ENCODE data around the gene PSMB1.
"Not testable (repeated sequence)": the region's sequence is repeated elsewhere in the genome, so short reads cannot be mapped to it uniquely, and the experiment has no call there.

The PSMB1 gene

GRCh38 chr6:170535004-170535403 lies 18.1 kb downstream of the PSMB1 start:
- DNase-seq (ENCODE audit: low read depth): no peak

- no peak for DNase-seq (ENCODE audit: low read depth)
Measured at GRCh38 chr6:170533792-170534191, 19.3 kb downstream of the PSMB1 start.

DNA sequence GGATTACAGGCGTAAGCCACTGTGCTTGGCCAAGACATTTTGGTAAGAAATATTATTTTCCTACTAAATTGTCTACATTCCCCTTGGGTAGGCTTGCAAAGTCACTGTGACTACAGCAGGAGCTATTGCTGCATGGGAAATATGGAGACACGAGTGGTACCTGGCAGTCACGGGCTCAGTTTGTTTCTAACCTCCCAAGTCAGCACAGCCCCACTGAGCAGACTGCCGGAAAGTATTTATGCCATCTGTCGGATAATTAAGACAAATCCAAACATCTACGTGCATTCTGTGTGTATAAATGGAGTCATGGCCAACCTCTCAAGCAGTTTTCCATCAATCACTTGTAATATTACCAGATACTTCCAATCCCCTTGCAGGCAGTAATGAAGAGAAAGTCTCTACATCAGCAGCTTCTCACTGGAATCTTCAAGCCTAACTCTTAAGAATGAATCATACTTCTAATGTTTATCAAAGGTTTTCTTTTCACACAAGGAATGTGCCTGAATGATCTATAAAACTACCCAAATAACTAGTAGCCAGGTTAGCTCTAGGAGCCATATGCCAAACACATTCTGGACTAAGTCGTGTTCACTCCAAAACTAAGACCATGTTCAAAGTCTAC lies 20.1 kb downstream of the PSMB1 start:
- DNase-seq (ENCODE audit: low read depth): no peak

DNA sequence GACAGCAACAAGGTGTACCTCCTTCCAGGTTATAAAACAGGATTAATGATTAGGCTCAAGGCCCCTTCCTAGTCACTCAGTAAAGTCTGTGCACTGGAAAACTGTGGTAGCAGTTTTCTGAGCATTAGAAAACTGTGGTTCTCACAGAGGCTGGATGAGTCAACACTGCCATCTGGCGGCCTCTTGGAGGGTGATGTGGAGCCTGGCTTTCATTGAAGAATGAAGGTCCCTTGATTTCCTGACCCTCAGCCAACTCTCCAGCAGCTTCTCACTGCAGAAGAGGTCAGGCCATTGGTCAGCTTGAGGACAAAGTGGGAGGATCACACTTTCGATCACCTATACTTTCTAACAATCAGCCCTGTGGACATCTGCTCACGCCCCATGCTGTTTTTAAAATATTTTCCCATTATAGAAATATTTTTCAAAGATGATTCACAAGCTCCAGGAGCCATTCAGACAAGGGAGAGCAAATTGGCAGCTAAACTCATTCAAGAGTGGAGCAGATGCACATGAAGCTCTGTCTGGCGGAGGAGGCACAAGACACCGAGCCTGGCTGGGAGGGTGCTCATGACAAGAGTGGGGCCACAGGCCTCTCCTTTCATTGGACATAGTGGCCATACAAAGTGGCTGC lies 23.2 kb downstream of the PSMB1 start:
- no peak for DNase-seq (ENCODE audit: low read depth)

DNA sequence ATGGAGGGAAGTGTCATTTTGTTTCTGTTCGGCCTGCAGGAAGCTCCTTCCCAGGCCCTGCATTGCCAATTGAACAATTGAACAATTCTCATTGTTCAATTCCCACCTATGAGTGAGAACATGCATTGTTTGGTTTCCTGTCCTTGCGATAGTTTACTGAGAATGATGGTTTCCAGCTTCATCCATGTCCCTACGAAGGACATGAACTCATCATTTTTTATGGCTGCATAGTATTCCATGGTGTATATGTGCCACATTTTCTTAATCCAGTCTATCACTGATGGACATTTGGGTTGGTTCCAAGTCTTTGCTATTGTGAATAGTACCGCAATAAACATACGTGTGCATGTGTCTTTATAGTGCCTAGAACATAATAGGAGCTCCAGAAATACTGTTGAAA lies 25.1 kb downstream of the PSMB1 start:
- DNase-seq (ENCODE audit: low read depth): not testable (repeated sequence)

DNA sequence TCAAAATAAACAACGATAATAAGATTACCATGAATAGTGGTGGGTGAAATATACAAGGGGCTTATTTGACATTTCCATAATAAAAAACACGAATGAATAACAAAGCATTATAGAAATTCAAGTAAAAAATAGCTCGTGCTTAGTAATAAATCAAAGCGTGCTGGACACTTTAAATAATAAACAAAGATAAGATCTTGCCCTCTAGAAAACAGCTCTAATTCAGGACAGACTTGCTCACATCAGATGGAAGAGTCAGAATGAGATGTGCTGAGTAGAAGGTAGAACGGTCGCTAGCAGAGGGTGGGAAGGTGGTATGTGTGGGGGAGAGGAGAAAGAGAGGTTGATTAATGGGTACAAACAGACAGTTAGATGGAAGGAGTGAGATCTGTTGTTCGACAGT lies 27.3 kb downstream of the PSMB1 start:
- no peak for DNase-seq (ENCODE audit: low read depth)

DNA sequence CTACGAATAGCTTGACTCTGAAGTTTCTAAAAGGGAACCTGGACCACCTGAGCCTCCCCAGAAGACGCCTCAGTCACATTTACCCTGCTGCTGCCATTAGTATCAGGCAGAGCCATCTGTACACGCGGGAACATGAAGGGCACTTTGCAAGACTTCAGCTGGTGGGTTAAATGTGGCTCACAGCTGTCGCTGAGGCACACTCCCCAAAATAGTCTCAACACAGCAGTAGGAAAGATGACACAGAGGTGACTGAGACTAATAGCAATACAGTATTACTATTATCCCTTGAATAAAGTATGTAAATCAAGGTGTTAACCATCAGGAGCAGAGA lies 29.0 kb downstream of the PSMB1 start:
- no peak for DNase-seq (ENCODE audit: low read depth)

GRCh38 chr6:170523256-170524171 lies 29.6 kb downstream of the PSMB1 start:
- no peak for DNase-seq (ENCODE audit: low read depth)

- no peak for DNase-seq (ENCODE audit: low read depth)
Measured at GRCh38 chr6:170522565-170523183, 30.4 kb downstream of the PSMB1 start.

DNA sequence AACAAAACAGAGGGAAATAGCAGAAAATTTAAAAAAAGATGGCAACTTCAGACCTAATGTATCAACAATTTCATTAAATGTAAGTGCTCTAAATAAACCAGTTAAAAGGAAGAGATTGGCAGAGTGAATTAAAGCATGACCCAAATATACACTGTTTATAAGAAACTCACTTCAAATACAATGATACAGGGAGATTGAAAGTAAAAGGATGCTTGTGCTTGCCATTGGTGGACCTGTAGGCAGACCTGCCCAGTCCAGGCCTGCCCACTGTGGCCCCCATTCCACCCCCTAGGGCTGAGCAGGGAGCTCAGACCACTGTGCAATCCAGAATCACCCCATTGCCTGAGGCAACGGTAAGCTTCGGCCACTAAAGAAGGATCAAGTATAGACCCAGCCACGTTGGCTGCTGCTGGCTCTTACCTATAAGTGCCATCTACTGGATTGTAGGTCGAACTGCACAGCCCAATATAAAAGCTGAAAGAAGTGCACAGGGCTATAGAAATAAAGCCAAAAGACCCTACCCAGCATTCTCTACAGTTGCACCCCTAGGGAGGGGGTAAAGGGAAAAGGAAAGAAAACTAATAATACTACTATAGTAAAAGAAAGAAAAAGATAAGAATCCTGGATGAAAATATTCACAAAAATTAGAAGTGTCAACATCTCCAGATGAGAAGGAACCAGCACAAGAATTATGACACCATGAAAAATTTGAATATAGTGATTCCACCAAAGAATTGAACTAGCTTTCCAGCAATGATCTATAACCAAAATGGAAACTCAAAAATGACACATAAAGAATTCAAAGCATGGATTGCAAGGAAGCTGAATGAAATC lies 36.1 kb downstream of the PSMB1 start:
- DNase-seq (ENCODE audit: low read depth): peak; percentile 42

DNA sequence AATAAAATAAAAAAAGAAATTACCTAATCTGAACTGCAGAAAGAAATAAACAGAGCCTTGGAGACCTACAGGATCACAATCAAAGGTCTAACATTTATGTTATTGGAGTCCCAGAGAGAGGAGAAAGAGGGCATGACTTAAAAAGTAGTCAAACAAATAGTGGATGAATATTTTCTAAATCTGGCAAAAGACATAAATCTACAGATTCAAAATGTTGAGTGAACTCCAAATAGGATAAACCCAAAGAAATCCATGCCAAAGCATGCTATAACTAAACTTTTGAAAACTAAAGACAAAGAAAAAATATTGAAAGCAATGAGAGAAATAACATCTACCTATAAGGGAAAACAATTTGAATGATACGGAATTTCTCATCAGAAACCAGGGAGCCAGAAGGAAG lies 38.2 kb downstream of the PSMB1 start:
- DNase-seq (ENCODE audit: low read depth): no peak

DNA sequence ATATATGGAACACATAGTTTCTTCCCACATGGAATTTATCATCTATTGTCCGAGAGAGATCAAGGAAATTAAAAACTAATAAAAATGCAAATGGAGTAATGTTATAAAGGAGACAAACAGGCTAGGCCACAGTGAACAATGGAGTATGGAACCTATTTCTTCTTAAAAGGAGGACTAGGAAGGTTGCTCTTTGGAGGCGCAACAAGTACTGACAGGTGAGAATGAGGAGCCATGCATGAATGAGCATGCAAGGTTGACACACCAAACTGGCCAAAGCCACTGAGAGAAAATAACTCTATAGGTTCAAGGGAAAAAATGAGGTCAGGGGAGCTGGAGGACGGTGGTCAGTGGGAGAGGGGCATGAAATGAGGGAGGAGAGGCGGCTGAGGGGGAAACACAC lies 40.9 kb downstream of the PSMB1 start:
- no peak for DNase-seq (ENCODE audit: low read depth)

GRCh38 chr6:170510631-170511030 lies 42.5 kb downstream of the PSMB1 start:
- no peak for DNase-seq (ENCODE audit: low read depth)

DNA sequence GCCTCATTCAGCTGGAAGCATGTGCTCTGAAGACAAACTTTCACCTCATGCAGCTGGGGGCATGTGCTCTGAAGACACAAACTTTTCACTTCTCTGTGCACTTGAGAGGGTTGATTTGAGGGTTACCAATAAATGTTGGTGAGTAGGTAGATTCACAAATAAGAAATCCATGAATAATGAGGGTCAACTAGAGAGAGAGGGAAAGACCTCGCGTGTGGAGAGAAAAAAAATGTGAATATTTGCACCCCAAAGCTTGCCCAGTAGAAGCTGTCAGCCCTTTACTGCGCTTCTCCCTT lies 43.4 kb downstream of the PSMB1 start:
- no peak for DNase-seq (ENCODE audit: low read depth)

- not testable (repeated sequence) for DNase-seq (ENCODE audit: low read depth)
Measured at GRCh38 chr6:170508892-170509722, 44.0 kb downstream of the PSMB1 start.

DNA sequence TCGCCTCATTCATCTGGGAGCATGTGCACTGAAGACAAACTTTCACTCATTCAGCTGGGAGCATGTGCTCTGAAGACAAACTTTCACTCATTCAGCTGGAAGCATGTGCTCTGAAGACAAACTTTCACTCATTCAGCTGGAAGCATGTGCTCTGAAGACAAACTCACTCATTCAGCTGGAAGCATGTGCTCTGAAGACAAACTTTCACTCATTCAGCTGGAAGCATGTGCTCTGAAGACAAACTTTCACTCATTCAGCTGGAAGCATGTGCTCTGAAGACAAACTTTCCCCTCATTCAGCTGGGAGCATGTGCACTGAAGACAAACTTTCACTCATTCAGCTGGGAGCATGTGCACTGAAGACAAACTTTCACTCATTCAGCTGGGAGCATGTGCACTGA lies 44.8 kb downstream of the PSMB1 start:
- DNase-seq (ENCODE audit: low read depth): not testable (repeated sequence)

GRCh38 chr6:170507728-170508127 lies 45.4 kb downstream of the PSMB1 start:
- DNase-seq (ENCODE audit: low read depth): not testable (repeated sequence)

- DNase-seq (ENCODE audit: low read depth): no peak
Measured at GRCh38 chr6:170506446-170506845, 46.7 kb downstream of the PSMB1 start.

GRCh38 chr6:170505306-170505705 lies 47.8 kb downstream of the PSMB1 start:
- no peak for DNase-seq (ENCODE audit: low read depth)

GRCh38 chr6:170504479-170504878 lies 48.6 kb downstream of the PSMB1 start:
- no peak for DNase-seq (ENCODE audit: low read depth)

GRCh38 chr6:170503414-170503761 lies 49.7 kb downstream of the PSMB1 start:
- no peak for DNase-seq (ENCODE audit: low read depth)

Measured in non-pigmented ciliary epithelial cell (primary cell).